OCI-LY7 (cell line): ENCODE results near the gene SPATA18.

Experiments
- CTCF ChIP-seq: fragments of 200-600 bp; sonication (generic); conservative IDR thresholded peaks from 2 replicates; pipeline ENCODE4 v1.5.1; 2014; ENCODE audit warnings: mild to moderate bottlenecking, antibody characterized with exemption, low read length, moderate library complexity, mixed read lengths
- EZH2phosphoT487 ChIP-seq: fragments of 200-600 bp; sonication (generic); IDR thresholded peaks from 2 replicates; pipeline ENCODE4 v1.6.1; 2018; ENCODE audit warnings: low read depth, borderline replicate concordance, mild to moderate bottlenecking, mixed run types, antibody characterized with exemption, low read length, moderate library complexity, mixed read lengths

- TF ChIP-seq CTCF, result no peak
- TF ChIP-seq EZH2phosphoT487, result no peak
Measured at GRCh38 chr4:52059372-52059771, 8.3 kb downstream of the SPATA18 start.
